Tibial nerve (tissue), 4 donors: ENCODE results near the gene PDLIM5.

Experiments
- CTCF ChIP-seq, 5 experiments: fragments of 200-600 bp in 3 of 5; fragments of 450-650 bp in 2 of 5; sonication (generic) in 3 of 5; IDR thresholded peaks; one replicate each; pipeline ENCODE4 v1.5.1; 2016 to 2019; ENCODE audit warnings: antibody characterized with exemption in 5 of 5, mild to moderate bottlenecking in 3 of 5, moderate library complexity in 2 of 5
- EP300 ChIP-seq, 2 donors: sonication (generic); formaldehyde crosslinking; IDR thresholded peaks; one replicate each; pipeline ENCODE4 v1.6.1; 2017; ENCODE audit warnings: antibody characterized with exemption in 2 of 2, mild to moderate bottlenecking in 1 of 2
- POLR2A ChIP-seq, 2 donors: fragments of 450-650 bp; IDR thresholded peaks; one replicate each; pipeline ENCODE4 v1.6.1; 2017; ENCODE audit warnings: antibody characterized with exemption in 2 of 2, mild to moderate bottlenecking in 2 of 2, moderate library complexity in 2 of 2

GRCh38 chr4:94507708-94508107, 56.0 kb downstream of the PDLIM5 start:
- TF ChIP-seq CTCF (IDR thresholded peaks at IDR 0.05) (no peak), EP300 (IDR thresholded peaks at IDR 0.05) (peak; percentile 36 to 85), POLR2A (IDR thresholded peaks at IDR 0.05) (no peak)
